Endothelial cell of umbilical vein (primary cell): ENCODE measurements around the gene PPAN. TPM values are rescaled to one million over a fixed set of nuclear protein-coding genes. Genes with fewer than 3 reads are reported as not detected.

Experiments used
- BruUV-seq: library from RNA; stranded (reverse); fragments of 400-500 nt; replicated peaks from 2 replicates; lab custom pipeline; 2021; lab: Mats Ljungman, UMichigan
- CTCF ChIA-PET: fragments of 300-600, 350-600 bp; sonication (Branson Sonifier 250); formaldehyde crosslinking; loops from one replicate; lab custom pipeline; 2021; ENCODE audit warnings: antibody characterized with exemption, inconsistent platforms; lab: Charles Lee
- POLR2A ChIA-PET: fragments of 300-600, 350-600 bp; sonication (Branson Sonifier 250); formaldehyde crosslinking; loops from one replicate; lab custom pipeline; 2021; ENCODE audit warnings: antibody characterized with exemption, inconsistent platforms; lab: Charles Lee
- DNase-seq: peaks from one replicate; pipeline ENCODE4 v3.0.0-alpha.2; 2011; ENCODE audit warnings: low read depth, low spot score
- FAIRE-seq: peaks from 2 replicates; lab custom pipeline; 2011; peaks lifted over from hg19 to GRCh38; lab: Jason Lieb, UNC
- H2AFZ ChIP-seq: 2 replicates; pipeline ENCODE4 v1.6.0; 2012; ENCODE audit warnings: low read depth, low read length, control low read depth, inconsistent platforms
- H3K27ac ChIP-seq: 2 replicates; pipeline ENCODE4 v1.5.1; 2011; ENCODE audit warnings: low read depth, mild to moderate bottlenecking, control low read depth, low read length, moderate library complexity; ENCODE audit not compliant: insufficient read depth
- H3K27me3 ChIP-seq, 2 experiments: 2 replicates each; pipeline versions ENCODE4 v1.6.0 to v1.6.1; 2011; ENCODE audit warnings: low read length in 2 of 2, mixed read lengths in 1 of 2; ENCODE audit not compliant: control insufficient read depth in 2 of 2, insufficient read depth in 2 of 2
- H3K36me3 ChIP-seq, 2 experiments: 2 replicates in 1 of 2; 3 replicates in 1 of 2; pipeline ENCODE4 v1.5.1; 2011; ENCODE audit warnings: low read length in 2 of 2, mild to moderate bottlenecking in 1 of 2, moderate library complexity in 1 of 2; ENCODE audit not compliant: control insufficient read depth in 2 of 2, insufficient read depth in 2 of 2; ENCODE audit errors: extremely low read depth in 1 of 2
- H3K4me1 ChIP-seq: 3 replicates; pipeline ENCODE4 v1.5.1; 2011; ENCODE audit warnings: mild to moderate bottlenecking, low read length; ENCODE audit not compliant: control insufficient read depth, insufficient read depth; ENCODE audit errors: extremely low read depth
- H3K4me2 ChIP-seq: 2 replicates; pipeline ENCODE4 v1.6.1; 2011; ENCODE audit warnings: low read length, control low read depth, mixed read lengths; ENCODE audit not compliant: insufficient read depth
- H3K4me3 ChIP-seq, 3 experiments: fragments of 200-600 bp in 1 of 3; sonication (generic), shearing (Covaris generic) in 1 of 3; replicated peaks in 1 of 3; 2 replicates each; pipeline ENCODE4 v1.5.1; 2011 to 2016; ENCODE audit warnings: control low read depth in 3 of 3, low read length in 3 of 3, mild to moderate bottlenecking in 2 of 3, inconsistent platforms in 1 of 3, low read depth in 1 of 3, moderate library complexity in 1 of 3; ENCODE audit not compliant: insufficient read depth in 1 of 3
- H3K79me2 ChIP-seq: 2 replicates; pipeline ENCODE4 v1.6.0; 2012; ENCODE audit warnings: low read length, inconsistent platforms; ENCODE audit not compliant: control insufficient read depth, insufficient read depth
- H3K9ac ChIP-seq: replicated peaks from 2 replicates; pipeline ENCODE3; 2011; ENCODE audit warnings: low read length, control low read depth; ENCODE audit not compliant: insufficient read depth; ENCODE audit errors: extremely low read depth
- H3K9me1 ChIP-seq: replicated peaks from 3 replicates; pipeline ENCODE4 v1.6.0; 2011; ENCODE audit warnings: mild to moderate bottlenecking, low read length; ENCODE audit not compliant: control insufficient read depth, insufficient read depth; ENCODE audit errors: extremely low read depth
- H3K9me3 ChIP-seq: replicated peaks from 2 replicates; pipeline ENCODE4 v1.5.1; 2012; ENCODE audit warnings: low read length, inconsistent platforms; ENCODE audit not compliant: control insufficient read depth, insufficient read depth
- H4K20me1 ChIP-seq: replicated peaks from 2 replicates; pipeline ENCODE3; 2011; ENCODE audit warnings: mild to moderate bottlenecking, low read length; ENCODE audit not compliant: control insufficient read depth, insufficient read depth; ENCODE audit errors: extremely low read depth
- EZH2 ChIP-seq: IDR thresholded peaks from 2 replicates; pipeline ENCODE4 v1.6.1; 2012; ENCODE audit warnings: borderline replicate concordance, low read depth, mild to moderate bottlenecking, moderate library complexity, low read length, inconsistent platforms; ENCODE audit not compliant: severe bottlenecking
- FOS ChIP-seq: IDR thresholded peaks from 2 replicates; pipeline ENCODE4 v1.6.1; 2011; ENCODE audit warnings: mild to moderate bottlenecking, low read length, moderate library complexity, borderline replicate concordance; ENCODE audit not compliant: insufficient read depth
- GATA2 ChIP-seq: IDR thresholded peaks from 2 replicates; pipeline ENCODE4 v1.7.0; 2011; ENCODE audit warnings: low read depth, mild to moderate bottlenecking, moderate library complexity, mixed read lengths, low read length; ENCODE audit not compliant: insufficient read length, insufficient read depth
- JUN ChIP-seq: IDR thresholded peaks from 2 replicates; pipeline ENCODE4 v1.6.1; 2011; ENCODE audit warnings: borderline replicate concordance, low read depth; ENCODE audit not compliant: insufficient read length, insufficient read depth
- MYC ChIP-seq: IDR thresholded peaks from one replicate; pipeline ENCODE4 v1.6.1; 2011; ENCODE audit warnings: mild to moderate bottlenecking, low read depth, low read length
- POLR2A ChIP-seq: IDR thresholded peaks from 2 replicates; pipeline ENCODE4 v1.6.1; 2012; ENCODE audit warnings: low read depth, mild to moderate bottlenecking, control low read depth, low read length
- POLR2AphosphoS5 ChIP-seq: IDR thresholded peaks from 2 replicates; pipeline ENCODE4 v1.6.1; 2012; ENCODE audit warnings: low read depth, mild to moderate bottlenecking, control low read depth, low read length, moderate library complexity; ENCODE audit not compliant: insufficient read depth
- dilution Hi-C: fragments of 300-500 bp; cut with MboI; formaldehyde crosslinking; loops from one replicate; pipeline ENCODE4 v1.15.0; 2019; ENCODE audit warnings: low sequenced_read_pairs; ENCODE audit not compliant: extremely low pct_ligation_motif_present
- intact Hi-C: fragments of 100-400 bp; cut with micrococcal nuclease; formaldehyde crosslinking; loops from one replicate; pipeline ENCODE4 v1.10.0; 2022
- polyA plus RNA-seq, 4 experiments: library from polyadenylated mRNA; depleted of rRNA in 3 of 4; stranded (reverse) in 3 of 4; unstranded in 1 of 4; fragments of >200 nt; gene quantifications; 2 replicates each; pipeline versions ENCODE4 v1.2.1 to v1.2.3, GENCODE V29; 2011 to 2012; ENCODE audit warnings: missing spikeins in 1 of 4
- total RNA-seq: library from RNA; stranded (reverse); gene quantifications from 2 replicates; pipeline ENCODE4 v1.2.3, GENCODE V29; 2021
- TF ChIP-seq, protein P1 (sequence below): IDR thresholded peaks from 2 replicates; pipeline ENCODE4 v1.6.1; 2011; ENCODE audit not compliant: insufficient read depth, insufficient read length
- TF ChIP-seq, protein P2 (sequence below), 2 donors: IDR thresholded peaks; 1 replicate in 1 of 2; 2 replicates in 1 of 2; pipeline ENCODE4 v1.5.1; 2011; ENCODE audit warnings: low read length in 2 of 2, mild to moderate bottlenecking in 2 of 2, moderate library complexity in 2 of 2, control low read depth in 1 of 2, inconsistent platforms in 1 of 2, low read depth in 1 of 2; ENCODE audit not compliant: insufficient read depth in 1 of 2; ENCODE audit errors: extremely low read depth in 1 of 2

PPAN gene
- total and polyA plus RNA-seq, 2 donors (not counting 3 experiments of a cell fraction or from before 2014, with no cell fraction given): 27.6 to 51.6 TPM

DNA sequence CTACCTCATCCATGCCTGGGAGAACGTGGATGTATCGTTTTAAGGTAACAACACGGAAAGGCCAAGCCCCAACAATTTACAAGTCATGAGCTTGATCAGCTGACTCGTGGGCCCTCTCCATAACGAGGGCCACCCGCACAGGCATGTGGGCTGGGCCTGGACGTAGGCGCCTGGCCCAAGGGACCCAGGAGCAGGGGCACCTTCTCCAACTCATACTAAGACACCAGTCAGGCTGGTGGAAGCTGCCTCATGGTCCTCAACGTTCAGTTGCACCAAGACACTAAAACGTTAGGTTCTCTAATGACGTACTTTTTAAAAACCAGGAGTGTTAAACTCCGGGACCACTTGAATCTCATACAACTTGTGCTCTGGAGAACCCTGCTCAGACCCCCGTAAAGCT lies 35.3 kb downstream of the PPAN start:
- Histone ChIP-seq H3K4me1 (no peaks in the 10 kb centered on the region), H3K4me3 (no peak overlapping the region), H4K20me1 (no peaks in the 10 kb centered on the region), H3K9ac (no peak overlapping the region), H3K9me3 (no peaks in the 10 kb centered on the region), H3K27ac (no peak overlapping the region), H3K79me2 (no peaks in the 10 kb centered on the region), H3K9me1 (no peaks in the 10 kb centered on the region), H3K36me3 (peaks cover 20 to 66% of the 10 kb centered on the region in 2 experiments), H3K27me3 (no peaks in the 10 kb centered on the region), H3K4me2 (no peak overlapping the region), H2AFZ (no peak overlapping the region)
- FAIRE-seq (no peak), DNase-seq (no peak)
- TF ChIP-seq EZH2 (no peak), FOS (no peak), POLR2A (no peak)
- TF ChIP-seq, protein P1, sequence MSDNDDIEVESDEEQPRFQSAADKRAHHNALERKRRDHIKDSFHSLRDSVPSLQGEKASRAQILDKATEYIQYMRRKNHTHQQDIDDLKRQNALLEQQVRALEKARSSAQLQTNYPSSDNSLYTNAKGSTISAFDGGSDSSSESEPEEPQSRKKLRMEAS: no peak
- TF ChIP-seq, protein P2, sequence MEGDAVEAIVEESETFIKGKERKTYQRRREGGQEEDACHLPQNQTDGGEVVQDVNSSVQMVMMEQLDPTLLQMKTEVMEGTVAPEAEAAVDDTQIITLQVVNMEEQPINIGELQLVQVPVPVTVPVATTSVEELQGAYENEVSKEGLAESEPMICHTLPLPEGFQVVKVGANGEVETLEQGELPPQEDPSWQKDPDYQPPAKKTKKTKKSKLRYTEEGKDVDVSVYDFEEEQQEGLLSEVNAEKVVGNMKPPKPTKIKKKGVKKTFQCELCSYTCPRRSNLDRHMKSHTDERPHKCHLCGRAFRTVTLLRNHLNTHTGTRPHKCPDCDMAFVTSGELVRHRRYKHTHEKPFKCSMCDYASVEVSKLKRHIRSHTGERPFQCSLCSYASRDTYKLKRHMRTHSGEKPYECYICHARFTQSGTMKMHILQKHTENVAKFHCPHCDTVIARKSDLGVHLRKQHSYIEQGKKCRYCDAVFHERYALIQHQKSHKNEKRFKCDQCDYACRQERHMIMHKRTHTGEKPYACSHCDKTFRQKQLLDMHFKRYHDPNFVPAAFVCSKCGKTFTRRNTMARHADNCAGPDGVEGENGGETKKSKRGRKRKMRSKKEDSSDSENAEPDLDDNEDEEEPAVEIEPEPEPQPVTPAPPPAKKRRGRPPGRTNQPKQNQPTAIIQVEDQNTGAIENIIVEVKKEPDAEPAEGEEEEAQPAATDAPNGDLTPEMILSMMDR (IDR thresholded peaks at IDR 0.05; ENCODE audit: extremely low read depth in 1 of 2, insufficient read depth in 1 of 2, low read depth in 1 of 2, low read length in 2 of 2): no peak
- ChIA-PET POLR2A (no interaction called here), CTCF (interaction anchor here (0.5 to 2.4 kb wide), 2 partner anchors 42 to 109 kb away, joined by 3 to 6 read pairs; no protein-coding TSS in a partner anchor)
- intact Hi-C loops (no loop called here), dilution Hi-C loops (no loop called here)
- no TSS peak for BruUV-seq

DNA sequence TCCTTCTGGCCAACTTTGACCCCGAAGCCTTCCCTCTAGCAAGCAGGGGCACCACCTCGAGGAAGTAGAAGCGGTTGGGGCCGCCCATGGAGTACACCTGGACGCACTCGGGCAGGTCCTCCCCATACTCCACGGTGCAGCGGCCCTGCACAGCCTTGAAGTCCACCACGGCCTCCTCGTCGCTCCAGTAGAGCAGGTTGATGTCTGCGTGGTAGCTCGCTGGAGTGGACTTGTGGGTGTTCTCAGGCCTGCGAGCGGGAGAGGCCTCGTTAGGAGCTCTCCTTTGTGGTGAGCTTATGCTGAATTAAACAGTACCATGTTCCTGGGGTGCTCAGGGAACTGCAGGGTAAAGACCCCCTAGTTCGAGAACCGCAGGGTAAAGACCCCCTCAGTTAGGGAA lies 35.8 kb downstream of the PPAN start:
- BruUV-seq: no TSS peak
- H3K79me2 ChIP-seq: no peaks in the 10 kb centered on the region
- no peaks in the 10 kb centered on the region for H4K20me1 ChIP-seq
- no peaks in the 10 kb centered on the region for H3K9me3 ChIP-seq
- POLR2A ChIA-PET: no interaction called here
- H3K4me2 ChIP-seq: no peak overlapping the region
- no peak overlapping the region for H3K4me3 ChIP-seq
- DNase-seq (no peak), FAIRE-seq (no peak)
- no peaks in the 10 kb centered on the region for H3K27me3 ChIP-seq
- CTCF ChIA-PET: interaction anchor here (2.4 kb wide), 1 partner anchor 108 kb away, joined by 6 read pairs; no protein-coding TSS in a partner anchor
- no peak overlapping the region for H3K27ac ChIP-seq
- H3K4me1 ChIP-seq: no peaks in the 10 kb centered on the region
- H2AFZ ChIP-seq: no peak overlapping the region
- peaks cover 21 to 64% of the 10 kb centered on the region in 2 experiments for H3K36me3 ChIP-seq
- no peaks in the 10 kb centered on the region for H3K9me1 ChIP-seq
- intact Hi-C loops (no loop called here), dilution Hi-C loops (no loop called here)
- H3K9ac ChIP-seq: no peak overlapping the region
- TF ChIP-seq POLR2A (no peak), GATA2 (no peak), JUN (no peak), POLR2AphosphoS5 (no peak), MYC (no peak), FOS (no peak), EZH2 (no peak)
- TF ChIP-seq, protein P2 (IDR thresholded peaks at IDR 0.05; ENCODE audit: extremely low read depth in 1 of 2, insufficient read depth in 1 of 2, low read depth in 1 of 2, low read length in 2 of 2): no peak
